Vagina (tissue), 2 donors: ENCODE measurements around the gene OR51B6. TPM values are rescaled to one million over a fixed set of nuclear protein-coding genes. Genes with fewer than 3 reads are reported as not detected.

ENCODE experiments used
- DNase-seq, 2 donors: peaks; one replicate each; pipeline ENCODE4 v3.0.0-alpha.2; 2017; ENCODE audit errors: extremely low spot score in 2 of 2
- H3K27ac ChIP-seq: fragments of 200-600 bp; sonication (generic); one replicate; pipeline ENCODE4 v1.5.1; 2019
- H3K27me3 ChIP-seq: fragments of 200-600 bp; sonication (generic); one replicate; pipeline ENCODE4 v1.5.1; 2019
- H3K36me3 ChIP-seq, 2 donors: fragments of 200-600 bp; sonication (generic); one replicate each; pipeline ENCODE4 v1.5.1; 2017 to 2019
- H3K4me1 ChIP-seq: fragments of 200-600 bp; sonication (generic); one replicate; pipeline ENCODE4 v1.5.1; 2019
- H3K4me3 ChIP-seq, 2 donors: fragments of 200-600 bp; sonication (generic); 1 replicate in 1 of 2; 2 replicates in 1 of 2; pipeline ENCODE4 v1.5.1; 2016 to 2019
- H3K9me3 ChIP-seq: fragments of 200-600 bp; sonication (generic); one replicate; pipeline ENCODE4 v1.5.1; 2019
- POLR2A ChIP-seq, 2 donors: fragments of 450-650 bp; IDR thresholded peaks; one replicate each; pipeline ENCODE4 v1.6.1; 2017; ENCODE audit warnings: antibody characterized with exemption in 2 of 2, mild to moderate bottlenecking in 2 of 2, moderate library complexity in 2 of 2
- POLR2AphosphoS5 ChIP-seq, 2 donors: sonication (generic); formaldehyde crosslinking; IDR thresholded peaks; one replicate each; pipeline ENCODE4 v1.9.0; 2017; ENCODE audit warnings: antibody characterized with exemption in 2 of 2, mild to moderate bottlenecking in 2 of 2, low read depth in 1 of 2; ENCODE audit not compliant: insufficient read depth in 1 of 2
- intact Hi-C: fragments of 100-400 bp; cut with DNase I; formaldehyde crosslinking; loops from one replicate; pipeline ENCODE4 v1.15.1; 2023
- total RNA-seq: library from RNA; depleted of rRNA; stranded (reverse); fragments of >200 nt; gene quantifications from one replicate; pipeline ENCODE4 v1.2.3, GENCODE V29; 2016
- TF ChIP-seq, protein P1 (sequence below), 3 experiments: fragments of 450-650 bp in 2 of 3; fragments of 200-600 bp in 1 of 3; sonication (generic) in 1 of 3; IDR thresholded peaks; one replicate each; pipeline ENCODE4 v1.5.1; 2017 to 2019; ENCODE audit warnings: antibody characterized with exemption in 3 of 3, mild to moderate bottlenecking in 2 of 3, moderate library complexity in 2 of 3

The OR51B6 gene
- total RNA-seq, 1 donor from 2014 or later, result not detected

DNA sequence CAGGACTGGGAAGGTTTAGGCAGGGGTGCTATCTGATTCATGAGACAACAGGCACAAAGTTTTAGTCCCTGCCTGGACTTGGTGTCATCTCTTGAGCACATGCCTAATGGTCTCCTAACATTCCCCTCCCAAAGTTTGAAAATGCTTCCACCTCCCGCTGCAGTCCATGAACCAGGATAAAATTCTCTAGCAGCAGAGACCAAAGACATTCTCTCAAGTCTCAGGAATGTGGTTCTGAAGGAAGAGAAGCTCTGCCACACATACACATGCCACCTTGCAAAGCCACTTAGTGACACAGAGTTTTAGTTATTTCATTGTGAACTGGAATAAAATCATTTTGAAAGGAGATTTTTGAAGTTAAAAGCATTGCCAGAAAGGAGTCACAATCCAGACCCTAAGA is 15.5 kb downstream of the OR51B6 start:
- Histone ChIP-seq H3K27me3 (no peaks in the 10 kb centered on the region), H3K4me3 (no peak overlapping the region), H3K4me1 (no peaks in the 10 kb centered on the region), H3K9me3 (no peaks in the 10 kb centered on the region), H3K27ac (no peak overlapping the region), H3K36me3 (no peaks in the 10 kb centered on the region)
- TF ChIP-seq POLR2AphosphoS5 (IDR thresholded peaks at IDR 0.05; ENCODE audit: insufficient read depth in 1 of 2, low read depth in 1 of 2) (no peak), POLR2A (IDR thresholded peaks at IDR 0.05) (no peak)
- TF ChIP-seq, protein P1, sequence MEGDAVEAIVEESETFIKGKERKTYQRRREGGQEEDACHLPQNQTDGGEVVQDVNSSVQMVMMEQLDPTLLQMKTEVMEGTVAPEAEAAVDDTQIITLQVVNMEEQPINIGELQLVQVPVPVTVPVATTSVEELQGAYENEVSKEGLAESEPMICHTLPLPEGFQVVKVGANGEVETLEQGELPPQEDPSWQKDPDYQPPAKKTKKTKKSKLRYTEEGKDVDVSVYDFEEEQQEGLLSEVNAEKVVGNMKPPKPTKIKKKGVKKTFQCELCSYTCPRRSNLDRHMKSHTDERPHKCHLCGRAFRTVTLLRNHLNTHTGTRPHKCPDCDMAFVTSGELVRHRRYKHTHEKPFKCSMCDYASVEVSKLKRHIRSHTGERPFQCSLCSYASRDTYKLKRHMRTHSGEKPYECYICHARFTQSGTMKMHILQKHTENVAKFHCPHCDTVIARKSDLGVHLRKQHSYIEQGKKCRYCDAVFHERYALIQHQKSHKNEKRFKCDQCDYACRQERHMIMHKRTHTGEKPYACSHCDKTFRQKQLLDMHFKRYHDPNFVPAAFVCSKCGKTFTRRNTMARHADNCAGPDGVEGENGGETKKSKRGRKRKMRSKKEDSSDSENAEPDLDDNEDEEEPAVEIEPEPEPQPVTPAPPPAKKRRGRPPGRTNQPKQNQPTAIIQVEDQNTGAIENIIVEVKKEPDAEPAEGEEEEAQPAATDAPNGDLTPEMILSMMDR (IDR thresholded peaks at IDR 0.05), result no peak
- no peak for DNase-seq
- intact Hi-C loops, result no loop called here

DNA sequence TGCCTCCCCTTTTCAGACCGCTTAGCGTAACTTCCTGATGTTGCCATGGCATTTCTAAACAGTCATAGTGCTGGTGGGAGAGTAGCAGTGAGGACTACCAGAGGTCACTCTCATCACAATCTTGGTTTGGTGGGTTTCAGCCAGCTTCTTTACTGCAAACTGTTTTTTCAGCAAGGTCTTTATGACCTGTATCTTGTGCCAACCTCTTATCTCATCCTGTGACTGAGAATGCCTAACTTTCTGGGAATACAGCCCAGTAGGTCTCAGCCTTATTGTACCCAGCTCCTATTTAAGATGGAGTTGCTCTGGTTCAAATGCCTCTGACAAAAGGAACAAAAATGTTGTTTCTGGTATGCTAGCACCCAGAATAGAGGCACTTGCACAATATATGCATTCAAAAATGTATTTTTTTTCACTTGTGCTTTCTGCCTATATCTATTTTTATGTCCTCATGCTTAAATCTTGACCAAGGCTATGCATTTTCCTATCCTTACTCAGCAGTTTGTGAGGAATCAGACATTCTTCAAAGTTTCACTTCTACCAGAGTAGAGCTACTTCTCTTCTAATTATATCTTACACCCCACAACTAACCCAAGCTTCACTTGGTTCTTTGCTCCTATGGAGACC is 16.3 kb downstream of the OR51B6 start:
- Histone ChIP-seq H3K36me3 (no peaks in the 10 kb centered on the region), H3K9me3 (no peaks in the 10 kb centered on the region), H3K4me3 (no peak overlapping the region), H3K27ac (no peak overlapping the region), H3K27me3 (no peaks in the 10 kb centered on the region), H3K4me1 (no peaks in the 10 kb centered on the region)
- intact Hi-C loops, result no loop called here
- TF ChIP-seq POLR2A (IDR thresholded peaks at IDR 0.05) (no peak), POLR2AphosphoS5 (IDR thresholded peaks at IDR 0.05; ENCODE audit: insufficient read depth in 1 of 2, low read depth in 1 of 2) (no peak)
- TF ChIP-seq, protein P1 (IDR thresholded peaks at IDR 0.05), result no peak
- no peak for DNase-seq

DNA sequence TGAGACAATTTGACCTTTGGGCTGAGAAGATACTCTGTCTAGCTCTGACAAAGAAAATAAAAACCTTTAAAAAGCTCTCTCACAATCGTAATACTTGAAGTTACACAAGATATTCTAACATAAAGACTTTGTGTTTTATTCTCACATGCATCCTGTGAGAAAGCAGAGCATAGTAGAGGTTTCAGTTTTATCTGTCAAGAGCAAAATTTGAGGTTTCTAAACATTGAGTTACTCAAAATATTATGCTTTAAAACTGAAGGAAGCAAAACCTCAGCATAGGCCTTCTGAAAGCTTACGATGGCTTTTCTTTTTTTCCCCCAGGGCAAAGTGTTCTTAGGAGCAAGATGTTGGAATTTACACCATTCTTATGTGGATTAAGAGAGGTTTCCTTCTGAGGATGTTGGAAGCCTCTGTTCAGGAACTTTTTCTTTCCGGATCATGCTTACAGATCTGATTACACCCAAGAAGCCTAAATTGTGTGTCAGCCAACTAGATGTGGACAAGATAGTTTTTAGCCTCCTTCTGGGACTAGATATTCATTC is 17.3 kb downstream of the OR51B6 start:
- no peaks in the 10 kb centered on the region for H3K27me3 ChIP-seq
- no peak overlapping the region for H3K27ac ChIP-seq
- H3K9me3 ChIP-seq, result no peaks in the 10 kb centered on the region
- H3K4me1 ChIP-seq, result no peaks in the 10 kb centered on the region
- H3K36me3 ChIP-seq, result no peaks in the 10 kb centered on the region
- no peak for DNase-seq
- no peak overlapping the region for H3K4me3 ChIP-seq
- no peak for TF ChIP-seq POLR2A (IDR thresholded peaks at IDR 0.05)
- TF ChIP-seq, protein P1 (IDR thresholded peaks at IDR 0.05), result no peak
- TF ChIP-seq POLR2AphosphoS5 (IDR thresholded peaks at IDR 0.05; ENCODE audit: insufficient read depth in 1 of 2, low read depth in 1 of 2), result no peak
- intact Hi-C loops, result no loop called here

DNA sequence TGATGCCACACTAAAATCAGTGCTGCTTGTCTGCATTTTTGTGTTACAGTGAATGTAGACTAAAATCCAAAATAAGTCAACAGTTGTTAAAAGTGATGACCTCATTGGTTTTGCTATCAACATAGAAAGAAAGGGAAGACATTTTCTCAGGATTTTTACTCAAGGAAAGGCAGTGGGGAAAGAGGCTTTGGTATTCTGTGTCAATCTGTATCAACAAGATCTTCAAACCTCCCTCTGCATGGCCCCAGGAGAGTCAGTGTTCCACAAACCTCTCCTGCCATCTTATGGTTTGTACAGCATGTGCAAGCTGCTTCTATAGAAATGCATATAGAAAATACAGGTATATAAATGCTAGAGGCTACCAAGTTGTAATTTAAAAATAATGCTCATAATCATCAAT is 18.5 kb downstream of the OR51B6 start:
- no peaks in the 10 kb centered on the region for H3K9me3 ChIP-seq
- H3K4me3 ChIP-seq, result no peak overlapping the region
- H3K27me3 ChIP-seq, result no peaks in the 10 kb centered on the region
- intact Hi-C loops, result no loop called here
- no peak for DNase-seq
- H3K4me1 ChIP-seq, result no peaks in the 10 kb centered on the region
- TF ChIP-seq, protein P1 (IDR thresholded peaks at IDR 0.05), result no peak
- TF ChIP-seq POLR2AphosphoS5 (IDR thresholded peaks at IDR 0.05; ENCODE audit: insufficient read depth in 1 of 2, low read depth in 1 of 2) (no peak), POLR2A (IDR thresholded peaks at IDR 0.05) (no peak)
- no peak overlapping the region for H3K27ac ChIP-seq
- no peaks in the 10 kb centered on the region for H3K36me3 ChIP-seq

DNA sequence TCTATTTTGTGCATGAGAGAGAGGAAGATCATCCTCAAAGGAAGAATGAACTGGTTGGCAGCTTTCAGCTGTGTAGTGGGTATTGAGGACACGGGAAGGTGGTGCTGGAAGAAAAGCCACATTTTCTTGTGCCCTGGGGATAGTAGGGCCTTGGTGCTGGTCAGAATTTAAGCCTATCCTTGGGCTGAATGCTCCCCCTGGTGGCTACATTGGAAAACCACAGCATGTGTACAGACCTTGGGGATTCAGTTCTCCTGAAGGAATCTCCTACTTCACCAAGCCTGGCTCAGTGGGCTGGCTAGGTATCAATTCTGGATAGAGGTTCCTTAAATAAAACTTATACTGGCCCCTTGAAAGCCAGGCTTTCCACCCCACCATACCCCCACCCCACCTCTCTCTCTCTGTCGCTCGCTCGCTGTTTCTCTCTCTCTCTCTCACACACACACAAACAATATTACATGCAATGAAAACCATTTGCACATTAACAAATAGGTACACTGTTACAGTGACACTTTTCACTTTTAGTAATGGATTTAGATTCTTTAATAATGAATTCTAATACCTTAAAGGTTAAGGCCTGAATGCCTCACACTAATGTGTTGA is 29.5 kb downstream of the OR51B6 start:
- no peak for DNase-seq
- no peaks in the 10 kb centered on the region for H3K27me3 ChIP-seq
- intact Hi-C loops, result no loop called here
- TF ChIP-seq POLR2AphosphoS5 (IDR thresholded peaks at IDR 0.05; ENCODE audit: insufficient read depth in 1 of 2, low read depth in 1 of 2) (no peak), POLR2A (IDR thresholded peaks at IDR 0.05) (no peak)
- TF ChIP-seq, protein P1 (IDR thresholded peaks at IDR 0.05), result peak in 1 of 3 experiments; percentile 18
- H3K4me1 ChIP-seq, result no peaks in the 10 kb centered on the region
- H3K36me3 ChIP-seq, result no peaks in the 10 kb centered on the region
- no peak overlapping the region for H3K4me3 ChIP-seq
- no peaks in the 10 kb centered on the region for H3K9me3 ChIP-seq
- H3K27ac ChIP-seq, result no peak overlapping the region
